HEK293 (cell line): ENCODE data around the gene BRWD1.
A peak's percentile ranks its signal among the peaks of the same experiment; 100 is the strongest.

Experiments used
- MYNN ChIP-seq: fragments of 450-650 bp; formaldehyde crosslinking; IDR thresholded peaks from 2 replicates; pipeline ENCODE4 v1.5.1; 2016; ENCODE audit warnings: missing biosample characterization, missing genetic modification characterization, borderline replicate concordance
- SCRT2 ChIP-seq: fragments of 450-650 bp; formaldehyde crosslinking; IDR thresholded peaks from 2 replicates; pipeline ENCODE4 v1.5.1; 2016; ENCODE audit warnings: missing biosample characterization, missing genetic modification characterization
- SETDB1 ChIP-seq: IDR thresholded peaks from one replicate; pipeline ENCODE4 v1.6.1; 2017; ENCODE audit warnings: mild to moderate bottlenecking, low read length, moderate library complexity, mixed read lengths; ENCODE audit not compliant: insufficient read length
- SP2 ChIP-seq: fragments of 450-650 bp; formaldehyde crosslinking; IDR thresholded peaks from 2 replicates; pipeline ENCODE4 v1.5.1; 2016; ENCODE audit warnings: missing biosample characterization, missing genetic modification characterization
- TCF7L2 ChIP-seq: IDR thresholded peaks from 2 replicates; pipeline ENCODE4 v1.6.1; 2011; ENCODE audit warnings: low read depth, mild to moderate bottlenecking, inconsistent platforms, low read length, moderate library complexity, borderline replicate concordance
- ZBTB48 ChIP-seq: fragments of 450-650 bp; formaldehyde crosslinking; IDR thresholded peaks from 2 replicates; pipeline ENCODE4 v1.5.1; 2016; ENCODE audit warnings: missing biosample characterization, missing genetic modification characterization
- ZNF138 ChIP-seq: fragments of 450-650 bp; formaldehyde crosslinking; IDR thresholded peaks from 2 replicates; pipeline ENCODE4 v1.5.1; 2016; ENCODE audit warnings: missing biosample characterization, missing genetic modification characterization, borderline replicate concordance
- ZNF169 ChIP-seq: fragments of 450-650 bp; formaldehyde crosslinking; IDR thresholded peaks from 2 replicates; pipeline ENCODE4 v1.5.1; 2016; ENCODE audit warnings: missing biosample characterization, missing genetic modification characterization
- ZNF311 ChIP-seq: fragments of 450-650 bp; formaldehyde crosslinking; IDR thresholded peaks from 2 replicates; pipeline ENCODE4 v1.5.1; 2017; ENCODE audit warnings: missing biosample characterization, missing genetic modification characterization, borderline replicate concordance
- ZNF335 ChIP-seq: fragments of 450-650 bp; formaldehyde crosslinking; conservative IDR thresholded peaks from 2 replicates; pipeline ENCODE4 v1.5.1; 2016; ENCODE audit warnings: missing biosample characterization, missing genetic modification characterization
- TF ChIP-seq, protein P1 (sequence below): fragments of 450-650 bp; formaldehyde crosslinking; IDR thresholded peaks from 2 replicates; pipeline ENCODE4 v1.5.1; 2016; ENCODE audit warnings: missing biosample characterization, missing genetic modification characterization
- TF ChIP-seq, protein P2 (sequence below): fragments of 450-650 bp; formaldehyde crosslinking; IDR thresholded peaks from 2 replicates; pipeline ENCODE4 v1.5.1; 2016; ENCODE audit warnings: missing biosample characterization, missing genetic modification characterization
- TF ChIP-seq, protein P3 (sequence below): fragments of 450-650 bp; formaldehyde crosslinking; IDR thresholded peaks from 2 replicates; pipeline ENCODE4 v1.5.1; 2017; ENCODE audit warnings: missing biosample characterization, missing genetic modification characterization
- TF ChIP-seq, protein P4 (sequence below): fragments of 450-650 bp; formaldehyde crosslinking; IDR thresholded peaks from 2 replicates; pipeline ENCODE4 v1.5.1; 2016; ENCODE audit warnings: missing biosample characterization, missing genetic modification characterization

DNA sequence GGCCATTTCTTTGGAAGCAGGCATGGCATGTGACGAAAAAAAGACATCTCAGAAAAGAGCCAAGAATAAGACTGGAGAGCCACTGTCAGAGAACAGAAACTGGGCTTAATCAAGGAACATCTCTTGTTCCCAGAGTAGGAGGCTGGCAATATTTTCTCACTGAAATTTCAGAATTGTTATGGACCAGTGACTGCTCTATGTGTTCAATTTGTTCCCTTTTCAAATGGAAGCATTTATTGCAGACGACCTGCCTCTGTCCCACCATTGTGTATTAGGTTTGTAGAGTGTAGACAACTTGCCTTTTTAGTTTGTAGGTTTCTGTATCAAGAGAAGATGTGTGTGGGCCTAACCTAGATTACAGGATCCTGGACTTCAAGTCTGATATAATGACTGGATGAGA is 148.9 kb downstream of the BRWD1 start:
- TF ChIP-seq, protein P1, sequence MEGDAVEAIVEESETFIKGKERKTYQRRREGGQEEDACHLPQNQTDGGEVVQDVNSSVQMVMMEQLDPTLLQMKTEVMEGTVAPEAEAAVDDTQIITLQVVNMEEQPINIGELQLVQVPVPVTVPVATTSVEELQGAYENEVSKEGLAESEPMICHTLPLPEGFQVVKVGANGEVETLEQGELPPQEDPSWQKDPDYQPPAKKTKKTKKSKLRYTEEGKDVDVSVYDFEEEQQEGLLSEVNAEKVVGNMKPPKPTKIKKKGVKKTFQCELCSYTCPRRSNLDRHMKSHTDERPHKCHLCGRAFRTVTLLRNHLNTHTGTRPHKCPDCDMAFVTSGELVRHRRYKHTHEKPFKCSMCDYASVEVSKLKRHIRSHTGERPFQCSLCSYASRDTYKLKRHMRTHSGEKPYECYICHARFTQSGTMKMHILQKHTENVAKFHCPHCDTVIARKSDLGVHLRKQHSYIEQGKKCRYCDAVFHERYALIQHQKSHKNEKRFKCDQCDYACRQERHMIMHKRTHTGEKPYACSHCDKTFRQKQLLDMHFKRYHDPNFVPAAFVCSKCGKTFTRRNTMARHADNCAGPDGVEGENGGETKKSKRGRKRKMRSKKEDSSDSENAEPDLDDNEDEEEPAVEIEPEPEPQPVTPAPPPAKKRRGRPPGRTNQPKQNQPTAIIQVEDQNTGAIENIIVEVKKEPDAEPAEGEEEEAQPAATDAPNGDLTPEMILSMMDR (tag by site-specific recombination), result no peak
- TF ChIP-seq ZNF138 (no peak), ZNF335 (tag by site-specific recombination) (no peak), SP2 (tag by site-specific recombination) (no peak), ZBTB48 (tag by site-specific recombination) (no peak), SCRT2 (tag by site-specific recombination) (no peak), MYNN (tag by site-specific recombination) (no peak), ZNF169 (tag by site-specific recombination) (no peak), ZNF311 (tag by site-specific recombination) (no peak), TCF7L2 (no peak), SETDB1 (peak; percentile 66)
- TF ChIP-seq, protein P2, sequence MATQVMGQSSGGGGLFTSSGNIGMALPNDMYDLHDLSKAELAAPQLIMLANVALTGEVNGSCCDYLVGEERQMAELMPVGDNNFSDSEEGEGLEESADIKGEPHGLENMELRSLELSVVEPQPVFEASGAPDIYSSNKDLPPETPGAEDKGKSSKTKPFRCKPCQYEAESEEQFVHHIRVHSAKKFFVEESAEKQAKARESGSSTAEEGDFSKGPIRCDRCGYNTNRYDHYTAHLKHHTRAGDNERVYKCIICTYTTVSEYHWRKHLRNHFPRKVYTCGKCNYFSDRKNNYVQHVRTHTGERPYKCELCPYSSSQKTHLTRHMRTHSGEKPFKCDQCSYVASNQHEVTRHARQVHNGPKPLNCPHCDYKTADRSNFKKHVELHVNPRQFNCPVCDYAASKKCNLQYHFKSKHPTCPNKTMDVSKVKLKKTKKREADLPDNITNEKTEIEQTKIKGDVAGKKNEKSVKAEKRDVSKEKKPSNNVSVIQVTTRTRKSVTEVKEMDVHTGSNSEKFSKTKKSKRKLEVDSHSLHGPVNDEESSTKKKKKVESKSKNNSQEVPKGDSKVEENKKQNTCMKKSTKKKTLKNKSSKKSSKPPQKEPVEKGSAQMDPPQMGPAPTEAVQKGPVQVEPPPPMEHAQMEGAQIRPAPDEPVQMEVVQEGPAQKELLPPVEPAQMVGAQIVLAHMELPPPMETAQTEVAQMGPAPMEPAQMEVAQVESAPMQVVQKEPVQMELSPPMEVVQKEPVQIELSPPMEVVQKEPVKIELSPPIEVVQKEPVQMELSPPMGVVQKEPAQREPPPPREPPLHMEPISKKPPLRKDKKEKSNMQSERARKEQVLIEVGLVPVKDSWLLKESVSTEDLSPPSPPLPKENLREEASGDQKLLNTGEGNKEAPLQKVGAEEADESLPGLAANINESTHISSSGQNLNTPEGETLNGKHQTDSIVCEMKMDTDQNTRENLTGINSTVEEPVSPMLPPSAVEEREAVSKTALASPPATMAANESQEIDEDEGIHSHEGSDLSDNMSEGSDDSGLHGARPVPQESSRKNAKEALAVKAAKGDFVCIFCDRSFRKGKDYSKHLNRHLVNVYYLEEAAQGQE (tag by site-specific recombination), result no peak
- TF ChIP-seq, protein P3, sequence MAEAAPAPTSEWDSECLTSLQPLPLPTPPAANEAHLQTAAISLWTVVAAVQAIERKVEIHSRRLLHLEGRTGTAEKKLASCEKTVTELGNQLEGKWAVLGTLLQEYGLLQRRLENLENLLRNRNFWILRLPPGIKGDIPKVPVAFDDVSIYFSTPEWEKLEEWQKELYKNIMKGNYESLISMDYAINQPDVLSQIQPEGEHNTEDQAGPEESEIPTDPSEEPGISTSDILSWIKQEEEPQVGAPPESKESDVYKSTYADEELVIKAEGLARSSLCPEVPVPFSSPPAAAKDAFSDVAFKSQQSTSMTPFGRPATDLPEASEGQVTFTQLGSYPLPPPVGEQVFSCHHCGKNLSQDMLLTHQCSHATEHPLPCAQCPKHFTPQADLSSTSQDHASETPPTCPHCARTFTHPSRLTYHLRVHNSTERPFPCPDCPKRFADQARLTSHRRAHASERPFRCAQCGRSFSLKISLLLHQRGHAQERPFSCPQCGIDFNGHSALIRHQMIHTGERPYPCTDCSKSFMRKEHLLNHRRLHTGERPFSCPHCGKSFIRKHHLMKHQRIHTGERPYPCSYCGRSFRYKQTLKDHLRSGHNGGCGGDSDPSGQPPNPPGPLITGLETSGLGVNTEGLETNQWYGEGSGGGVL (tag by site-specific recombination), result no peak
- TF ChIP-seq, protein P4, sequence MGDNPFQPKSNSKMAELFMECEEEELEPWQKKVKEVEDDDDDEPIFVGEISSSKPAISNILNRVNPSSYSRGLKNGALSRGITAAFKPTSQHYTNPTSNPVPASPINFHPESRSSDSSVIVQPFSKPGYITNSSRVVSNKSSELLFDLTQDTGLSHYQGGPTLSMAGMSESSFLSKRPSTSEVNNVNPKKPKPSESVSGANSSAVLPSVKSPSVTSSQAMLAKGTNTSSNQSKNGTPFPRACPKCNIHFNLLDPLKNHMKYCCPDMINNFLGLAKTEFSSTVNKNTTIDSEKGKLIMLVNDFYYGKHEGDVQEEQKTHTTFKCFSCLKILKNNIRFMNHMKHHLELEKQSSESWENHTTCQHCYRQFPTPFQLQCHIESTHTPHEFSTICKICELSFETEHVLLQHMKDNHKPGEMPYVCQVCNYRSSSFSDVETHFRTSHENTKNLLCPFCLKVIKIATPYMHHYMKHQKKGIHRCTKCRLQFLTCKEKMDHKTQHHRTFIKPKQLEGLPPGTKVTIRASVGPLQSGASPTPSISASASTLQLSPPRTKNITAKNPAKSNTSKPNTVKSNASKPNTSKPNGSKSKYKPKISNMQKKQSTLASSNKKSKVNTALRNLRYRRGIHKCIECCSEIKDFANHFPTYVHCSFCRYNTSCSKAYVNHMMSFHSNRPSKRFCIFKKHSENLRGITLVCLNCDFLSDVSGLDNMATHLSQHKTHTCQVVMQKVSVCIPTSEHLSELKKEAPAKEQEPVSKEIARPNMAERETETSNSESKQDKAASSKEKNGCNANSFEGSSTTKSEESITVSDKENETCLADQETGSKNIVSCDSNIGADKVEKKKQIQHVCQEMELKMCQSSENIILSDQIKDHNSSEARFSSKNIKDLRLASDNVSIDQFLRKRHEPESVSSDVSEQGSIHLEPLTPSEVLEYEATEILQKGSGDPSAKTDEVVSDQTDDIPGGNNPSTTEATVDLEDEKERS, result no peak
